ENCODE measurements around the gene MTREX. TPM values are rescaled to one million over a fixed set of nuclear protein-coding genes. Genes with fewer than 3 reads are reported as not detected.

MTREX gene
- total and polyA plus RNA-seq, 10 donors, result 13.8 to 73.6 (median 58.3) TPM

GRCh38 chr5:55432549-55432948 lies 124.8 kb downstream of the MTREX start:
- Histone ChIP-seq H3K27me3 (replicated peaks in 1 of 7) (no peaks in the 10 kb centered on the region), H3K9me3 (peaks cover 0 to 71% (median 56%) of the 10 kb centered on the region in 8 donors), H3K4me1 (no peaks in the 10 kb centered on the region), H3K4me3 (no peak overlapping the region), H3K27ac (no peak overlapping the region), H3K36me3 (peaks cover 0 to 44% (median 18%) of the 10 kb centered on the region in 6 donors)
- intact Hi-C loops (cut with DNase I; ENCODE audit: low total_unique reads), result no loop called here
- DNase-seq, result no peak
- TF ChIP-seq CTCF (IDR thresholded peaks at IDR 0.05 in 8 of 11, conservative IDR thresholded peaks at IDR 0.05 in 3 of 11) (no peak), POLR2A (IDR thresholded peaks at IDR 0.05) (no peak), POLR2AphosphoS5 (IDR thresholded peaks at IDR 0.05) (no peak)
- WGBS, 5 donors, result 95 to 97% (median 96%) methylated on average over 4 of the region's 4 CpGs

- Histone ChIP-seq H3K9me3 (peaks cover 0 to 40% (median 33%) of the 10 kb centered on the region in 8 donors), H3K4me3 (no peak overlapping the region), H3K36me3 (peaks cover 0 to 30% (median 0%) of the 10 kb centered on the region in 6 donors), H3K4me1 (peaks cover 0 to 22% (median 10%) of the 10 kb centered on the region in 6 donors), H3K27ac (peak overlapping the region in 5 of 8 donors; percentile 44 to 65 (median 58)), H3K27me3 (replicated peaks in 1 of 7) (no peaks in the 10 kb centered on the region)
- no peak for DNase-seq
- TF ChIP-seq CTCF (IDR thresholded peaks at IDR 0.05 in 8 of 11, conservative IDR thresholded peaks at IDR 0.05 in 3 of 11), result no peak
- no peak for TF ChIP-seq POLR2AphosphoS5 (IDR thresholded peaks at IDR 0.05)
- 78 to 100% (median 89%) methylated on average over 1 of the region's 1 CpG for WGBS, 5 donors
- intact Hi-C loops (cut with DNase I; ENCODE audit: low total_unique reads), result no loop called here
These were observed 129.7 kb downstream of the MTREX start for GRCh38 chr5:55437452-55437851.

- Histone ChIP-seq H3K36me3 (peaks cover 0 to 30% (median 0%) of the 10 kb centered on the region in 6 donors), H3K4me3 (no peak overlapping the region), H3K9me3 (peaks cover 0 to 37% (median 29%) of the 10 kb centered on the region in 8 donors), H3K4me1 (peaks cover 0 to 22% (median 10%) of the 10 kb centered on the region in 6 donors), H3K27ac (peak overlapping the region in 5 of 8 donors; percentile 44 to 65 (median 58)), H3K27me3 (replicated peaks in 1 of 7) (no peaks in the 10 kb centered on the region)
- intact Hi-C loops (cut with DNase I; ENCODE audit: low total_unique reads), result no loop called here
- TF ChIP-seq POLR2AphosphoS5 (IDR thresholded peaks at IDR 0.05) (no peak), POLR2A (IDR thresholded peaks at IDR 0.05) (no peak), CTCF (IDR thresholded peaks at IDR 0.05 in 8 of 11, conservative IDR thresholded peaks at IDR 0.05 in 3 of 11) (no peak)
- 90 to 96% (median 94%) methylated on average over 2 of the region's 2 CpGs for WGBS, 5 donors
- no peak for DNase-seq
These were observed 130.0 kb downstream of the MTREX start for GRCh38 chr5:55437859-55438206.

- peaks cover 0 to 25% (median 18%) of the 10 kb centered on the region in 8 donors for H3K9me3 ChIP-seq
- no peak for DNase-seq
- no peak for TF ChIP-seq POLR2AphosphoS5 (IDR thresholded peaks at IDR 0.05)
- no peak for TF ChIP-seq CTCF (IDR thresholded peaks at IDR 0.05 in 8 of 11, conservative IDR thresholded peaks at IDR 0.05 in 3 of 11)
- no peak for TF ChIP-seq POLR2A (IDR thresholded peaks at IDR 0.05)
- H3K4me3 ChIP-seq, result no peak overlapping the region
- intact Hi-C loops (cut with DNase I; ENCODE audit: low total_unique reads), result no loop called here
- WGBS, 5 donors, result 82 to 97% (median 87%) methylated on average over 4 of the region's 4 CpGs
- no peaks in the 10 kb centered on the region for H3K27me3 ChIP-seq (replicated peaks in 1 of 7)
- peaks cover 0 to 22% (median 10%) of the 10 kb centered on the region in 6 donors for H3K4me1 ChIP-seq
- H3K36me3 ChIP-seq, result peaks cover 0 to 30% (median 0%) of the 10 kb centered on the region in 6 donors
- peak overlapping the region in 7 of 8 donors; percentile 18 to 65 (median 58) for H3K27ac ChIP-seq
These were observed 131.2 kb downstream of the MTREX start for GRCh38 chr5:55438998-55439397.

Data from spleen (tissue), 11 donors.